ENCODE results near the gene AHSP. TPM values are rescaled to one million over a fixed set of nuclear protein-coding genes. Genes with fewer than 3 reads are reported as not detected.

Gene AHSP
- total and polyA plus RNA-seq, 4 donors, result 0.30 to 47.8 TPM; not detected in 2

DNA sequence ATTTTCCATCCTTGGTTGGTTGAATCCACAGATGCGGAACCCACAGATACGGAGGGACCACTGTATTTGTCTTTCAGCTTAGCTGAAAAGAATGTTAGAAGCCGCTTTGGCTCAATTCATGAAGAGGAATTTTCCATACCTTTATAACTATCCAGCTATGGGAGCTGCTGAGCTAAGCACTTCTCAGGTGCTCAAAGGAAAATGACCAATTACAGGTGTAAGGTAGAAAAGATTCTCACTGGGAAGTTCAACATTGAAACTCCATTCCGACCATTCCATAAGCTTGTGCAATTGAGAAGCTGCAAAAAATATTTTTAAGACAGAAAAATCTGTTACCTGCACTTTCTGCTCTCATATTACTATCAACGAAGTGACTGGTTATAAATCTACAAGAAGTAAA lies 2.7 kb downstream of the AHSP start:
- DNase-seq, result no peak
- TF ChIP-seq, protein P1, sequence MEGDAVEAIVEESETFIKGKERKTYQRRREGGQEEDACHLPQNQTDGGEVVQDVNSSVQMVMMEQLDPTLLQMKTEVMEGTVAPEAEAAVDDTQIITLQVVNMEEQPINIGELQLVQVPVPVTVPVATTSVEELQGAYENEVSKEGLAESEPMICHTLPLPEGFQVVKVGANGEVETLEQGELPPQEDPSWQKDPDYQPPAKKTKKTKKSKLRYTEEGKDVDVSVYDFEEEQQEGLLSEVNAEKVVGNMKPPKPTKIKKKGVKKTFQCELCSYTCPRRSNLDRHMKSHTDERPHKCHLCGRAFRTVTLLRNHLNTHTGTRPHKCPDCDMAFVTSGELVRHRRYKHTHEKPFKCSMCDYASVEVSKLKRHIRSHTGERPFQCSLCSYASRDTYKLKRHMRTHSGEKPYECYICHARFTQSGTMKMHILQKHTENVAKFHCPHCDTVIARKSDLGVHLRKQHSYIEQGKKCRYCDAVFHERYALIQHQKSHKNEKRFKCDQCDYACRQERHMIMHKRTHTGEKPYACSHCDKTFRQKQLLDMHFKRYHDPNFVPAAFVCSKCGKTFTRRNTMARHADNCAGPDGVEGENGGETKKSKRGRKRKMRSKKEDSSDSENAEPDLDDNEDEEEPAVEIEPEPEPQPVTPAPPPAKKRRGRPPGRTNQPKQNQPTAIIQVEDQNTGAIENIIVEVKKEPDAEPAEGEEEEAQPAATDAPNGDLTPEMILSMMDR (IDR thresholded peaks at IDR 0.05; ENCODE audit: control extremely low read depth, extremely low read depth), result no peak
- H3K9me3 ChIP-seq (ENCODE audit: control insufficient read depth in 4 of 4, insufficient read depth in 3 of 4, low read length in 3 of 4), result peaks cover 0 to 4% (median 0%) of the 10 kb centered on the region in 4 donors
- 75 to 80% methylated on average over 5 of the region's 5 CpGs for WGBS, 2 donors
- H3K27me3 ChIP-seq (ENCODE audit: control insufficient read depth in 3 of 3, insufficient read depth in 3 of 3, low read length in 2 of 3), result peaks cover 0 to 11% (median 0%) of the 10 kb centered on the region in 3 donors
- peaks cover 0 to 11% (median 1%) of the 10 kb centered on the region in 5 donors for H3K4me1 ChIP-seq (ENCODE audit: control insufficient read depth in 5 of 5, insufficient read depth in 5 of 5, low read length in 5 of 5)
- H3K9ac ChIP-seq (ENCODE audit: insufficient read depth in 1 of 2, low read length in 2 of 2), result peak overlapping the region in 1 of 2 donors; percentile 17
- H3K4me3 ChIP-seq, result no peak overlapping the region
- ATAC-seq (ENCODE audit: insufficient read depth, low FRiP score), result no peak
- no peaks in the 10 kb centered on the region for H3K36me3 ChIP-seq (ENCODE audit: control insufficient read depth in 4 of 4, insufficient read depth in 4 of 4, low read length in 4 of 4)
- no peak overlapping the region for H3K27ac ChIP-seq (ENCODE audit: low read depth in 1 of 2, low read length in 1 of 2)

DNA sequence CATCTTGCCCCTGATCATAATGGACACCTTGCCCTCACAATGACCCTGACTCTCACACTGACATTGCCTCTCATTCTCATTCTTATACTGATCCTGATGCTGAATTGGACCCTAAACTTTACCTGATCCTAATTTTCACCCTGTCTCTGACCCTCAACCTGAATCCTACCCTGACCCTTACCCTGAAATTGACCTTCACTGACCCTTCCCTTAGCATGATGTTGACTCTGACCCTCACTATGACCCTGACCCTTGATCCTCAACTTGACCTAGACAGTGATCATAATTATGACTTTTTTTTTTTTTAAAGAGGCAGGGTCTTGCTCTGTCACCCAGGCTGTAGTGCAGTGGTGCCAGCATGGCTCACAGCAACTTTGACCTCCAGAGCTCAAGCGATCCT lies 3.4 kb downstream of the AHSP start:
- DNase-seq, result no peak
- peaks cover 0 to 11% (median 0%) of the 10 kb centered on the region in 3 donors for H3K27me3 ChIP-seq (ENCODE audit: control insufficient read depth in 3 of 3, insufficient read depth in 3 of 3, low read length in 2 of 3)
- H3K4me3 ChIP-seq, result no peak overlapping the region
- H3K27ac ChIP-seq (ENCODE audit: low read depth in 1 of 2, low read length in 1 of 2), result no peak overlapping the region
- no peaks in the 10 kb centered on the region for H3K36me3 ChIP-seq (ENCODE audit: control insufficient read depth in 4 of 4, insufficient read depth in 4 of 4, low read length in 4 of 4)
- 90 to 100% methylated on average over 1 of the region's 1 CpG for WGBS, 2 donors
- H3K9ac ChIP-seq (ENCODE audit: insufficient read depth in 1 of 2, low read length in 2 of 2), result no peak overlapping the region
- H3K9me3 ChIP-seq (ENCODE audit: control insufficient read depth in 4 of 4, insufficient read depth in 3 of 4, low read length in 3 of 4), result peaks cover 0 to 4% (median 0%) of the 10 kb centered on the region in 4 donors
- no peak for ATAC-seq (ENCODE audit: insufficient read depth, low FRiP score)
- TF ChIP-seq, protein P1 (IDR thresholded peaks at IDR 0.05; ENCODE audit: control extremely low read depth, extremely low read depth), result no peak
- peaks cover 0 to 11% (median 1%) of the 10 kb centered on the region in 5 donors for H3K4me1 ChIP-seq (ENCODE audit: control insufficient read depth in 5 of 5, insufficient read depth in 5 of 5, low read length in 5 of 5)

DNA sequence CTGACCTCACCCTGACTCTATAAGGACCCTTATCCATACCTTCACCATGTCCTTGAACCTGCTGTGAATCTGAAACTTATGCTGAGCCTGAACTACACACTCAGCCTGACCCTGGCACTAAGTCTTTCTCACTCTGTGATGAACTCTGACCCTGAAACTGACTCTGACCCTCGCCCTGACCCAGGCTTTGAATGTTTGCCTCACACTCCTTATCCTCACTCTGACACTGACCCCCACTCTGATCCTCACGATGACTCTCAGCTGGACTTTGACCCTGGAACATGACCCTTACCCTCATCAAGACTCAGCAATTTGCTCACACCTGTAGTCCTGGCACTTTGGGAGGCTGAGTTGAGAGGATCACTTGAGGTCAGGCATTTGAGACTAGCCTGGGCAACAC lies 4.4 kb downstream of the AHSP start:
- WGBS, 2 donors, result 79 to 89% methylated on average over 2 of the region's 2 CpGs

More for the DNA sequence above, 4.4 kb downstream of the AHSP start:
- Histone ChIP-seq H3K27ac (ENCODE audit: low read depth in 1 of 2, low read length in 1 of 2) (no peak overlapping the region), H3K9me3 (ENCODE audit: control insufficient read depth in 4 of 4, insufficient read depth in 3 of 4, low read length in 3 of 4) (peaks cover 0 to 4% (median 0%) of the 10 kb centered on the region in 4 donors), H3K36me3 (ENCODE audit: control insufficient read depth in 4 of 4, insufficient read depth in 4 of 4, low read length in 4 of 4) (no peaks in the 10 kb centered on the region), H3K4me1 (ENCODE audit: control insufficient read depth in 5 of 5, insufficient read depth in 5 of 5, low read length in 5 of 5) (peaks cover 0 to 11% (median 4%) of the 10 kb centered on the region in 5 donors), H3K27me3 (ENCODE audit: control insufficient read depth in 3 of 3, insufficient read depth in 3 of 3, low read length in 2 of 3) (peaks cover 0 to 11% (median 0%) of the 10 kb centered on the region in 3 donors), H3K9ac (ENCODE audit: insufficient read depth in 1 of 2, low read length in 2 of 2) (no peak overlapping the region), H3K4me3 (no peak overlapping the region)
- ATAC-seq (ENCODE audit: insufficient read depth, low FRiP score) (no peak), DNase-seq (no peak)
- TF ChIP-seq, protein P1 (IDR thresholded peaks at IDR 0.05; ENCODE audit: control extremely low read depth, extremely low read depth), result no peak

All from lung (tissue), 12 donors.